GM12873 (cell line): Measurements from ENCODE around the gene DSCAML1.

Experiments
- CTCF ChIP-seq: IDR thresholded peaks from 2 replicates; pipeline ENCODE4 v1.5.1; 2012; ENCODE audit warnings: low read depth, mild to moderate bottlenecking, moderate library complexity, low read length, control low read depth; ENCODE audit not compliant: insufficient read depth; ENCODE audit errors: missing control alignments

Gene DSCAML1

GRCh38 chr11:117633976-117634755 is 162.8 kb downstream of the DSCAML1 start:
- no peak for TF ChIP-seq CTCF

GRCh38 chr11:117633186-117633754 is 163.7 kb downstream of the DSCAML1 start:
- no peak for TF ChIP-seq CTCF

- TF ChIP-seq CTCF: no peak
Measured at GRCh38 chr11:117632306-117632705, 164.7 kb downstream of the DSCAML1 start.

- no peak for TF ChIP-seq CTCF
Measured at GRCh38 chr11:117631336-117632140, 165.5 kb downstream of the DSCAML1 start.

GRCh38 chr11:117629891-117630538 is 167.0 kb downstream of the DSCAML1 start:
- TF ChIP-seq CTCF: no peak

GRCh38 chr11:117629146-117629545 is 167.9 kb downstream of the DSCAML1 start:
- TF ChIP-seq CTCF: no peak

GRCh38 chr11:117627259-117627658 is 169.8 kb downstream of the DSCAML1 start:
- no peak for TF ChIP-seq CTCF
